GM12874 (cell line): Measurements from ENCODE around the gene AKT1S1.

ENCODE experiments used
- TF ChIP-seq, protein P1 (sequence below): IDR thresholded peaks from 2 replicates; pipeline ENCODE4 v1.5.1; 2011; ENCODE audit warnings: low read depth, mild to moderate bottlenecking, control low read depth, low read length, moderate library complexity; ENCODE audit not compliant: insufficient read depth

The AKT1S1 gene

DNA sequence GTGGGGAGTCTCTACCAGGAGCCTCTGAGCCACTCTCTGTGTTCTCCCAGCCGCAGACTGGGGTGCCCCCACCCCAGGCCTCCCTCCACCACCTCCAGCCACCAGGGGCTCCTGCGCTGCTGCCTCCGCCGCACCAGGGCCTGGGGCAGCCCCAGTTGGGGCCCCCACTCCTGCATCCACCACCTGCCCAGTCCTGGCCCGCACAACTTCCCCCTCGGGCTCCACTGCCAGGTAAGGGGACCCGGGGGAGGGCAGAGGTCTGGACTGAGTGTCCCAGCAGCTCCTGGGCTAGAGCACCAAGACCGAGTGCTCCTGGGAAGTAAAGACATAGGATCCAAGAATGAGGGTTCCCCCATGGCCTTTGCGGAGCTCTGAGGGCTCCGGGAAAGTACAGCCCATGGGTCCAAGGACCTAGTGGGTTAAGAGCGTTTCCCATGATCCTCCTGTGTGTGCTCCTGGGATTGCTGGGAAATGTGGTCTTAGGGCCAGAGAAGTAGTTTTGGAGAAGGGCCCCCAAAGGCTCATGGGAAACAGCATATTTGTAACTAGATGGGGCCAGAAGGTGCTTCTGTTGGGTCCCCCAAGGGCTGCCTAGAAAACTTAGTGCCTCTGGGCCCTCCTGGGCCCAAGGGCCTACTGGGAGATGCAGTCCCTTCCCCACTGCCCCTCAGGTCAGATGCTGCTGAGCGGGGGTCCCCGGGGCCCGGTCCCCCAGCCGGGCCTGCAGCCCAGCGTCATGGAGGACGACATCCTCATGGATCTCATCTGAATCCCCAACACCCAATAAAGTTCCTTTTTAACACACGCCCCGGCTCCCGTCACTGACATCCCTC, 40.8 kb downstream of the AKT1S1 start:
- TF ChIP-seq, protein P1, sequence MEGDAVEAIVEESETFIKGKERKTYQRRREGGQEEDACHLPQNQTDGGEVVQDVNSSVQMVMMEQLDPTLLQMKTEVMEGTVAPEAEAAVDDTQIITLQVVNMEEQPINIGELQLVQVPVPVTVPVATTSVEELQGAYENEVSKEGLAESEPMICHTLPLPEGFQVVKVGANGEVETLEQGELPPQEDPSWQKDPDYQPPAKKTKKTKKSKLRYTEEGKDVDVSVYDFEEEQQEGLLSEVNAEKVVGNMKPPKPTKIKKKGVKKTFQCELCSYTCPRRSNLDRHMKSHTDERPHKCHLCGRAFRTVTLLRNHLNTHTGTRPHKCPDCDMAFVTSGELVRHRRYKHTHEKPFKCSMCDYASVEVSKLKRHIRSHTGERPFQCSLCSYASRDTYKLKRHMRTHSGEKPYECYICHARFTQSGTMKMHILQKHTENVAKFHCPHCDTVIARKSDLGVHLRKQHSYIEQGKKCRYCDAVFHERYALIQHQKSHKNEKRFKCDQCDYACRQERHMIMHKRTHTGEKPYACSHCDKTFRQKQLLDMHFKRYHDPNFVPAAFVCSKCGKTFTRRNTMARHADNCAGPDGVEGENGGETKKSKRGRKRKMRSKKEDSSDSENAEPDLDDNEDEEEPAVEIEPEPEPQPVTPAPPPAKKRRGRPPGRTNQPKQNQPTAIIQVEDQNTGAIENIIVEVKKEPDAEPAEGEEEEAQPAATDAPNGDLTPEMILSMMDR, result no peak

DNA sequence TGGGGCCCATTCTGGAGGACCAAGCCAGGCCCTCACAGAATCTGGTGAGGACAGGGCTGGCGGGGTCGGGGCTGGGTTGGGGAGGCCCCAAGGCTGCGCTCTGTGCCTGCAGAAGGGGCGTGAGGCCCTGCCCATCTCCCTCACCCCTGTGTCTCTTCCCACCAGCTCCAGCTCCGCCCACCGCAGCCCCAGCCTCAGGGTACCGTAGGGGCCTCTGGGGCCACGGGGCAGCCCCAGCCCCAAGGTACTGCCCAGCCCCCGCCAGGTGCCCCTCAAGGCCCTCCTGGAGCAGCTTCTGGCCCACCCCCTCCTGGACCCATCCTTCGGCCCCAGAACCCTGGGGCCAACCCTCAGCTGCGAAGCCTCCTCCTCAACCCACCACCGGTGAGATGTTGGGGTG, 41.6 kb downstream of the AKT1S1 start:
- TF ChIP-seq, protein P1, result no peak

DNA sequence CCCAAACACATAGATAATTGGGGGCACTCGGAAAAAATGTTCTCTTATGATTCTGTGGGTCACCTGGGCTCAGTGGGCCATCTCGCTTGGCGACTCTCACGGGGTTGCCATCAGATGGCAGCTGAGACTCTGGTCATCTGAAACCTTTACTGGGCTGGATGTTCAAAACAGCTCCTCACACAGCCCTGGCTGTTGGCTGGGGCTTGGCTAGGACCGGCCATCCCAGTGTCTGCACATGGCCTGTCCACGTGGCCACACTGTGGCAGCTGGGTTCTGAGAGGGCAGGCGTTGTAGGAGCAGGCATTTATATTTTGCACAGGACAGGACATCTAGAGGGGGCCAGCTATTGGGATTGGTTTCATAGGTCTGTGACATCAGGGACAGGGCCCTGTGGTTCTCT, 43.6 kb downstream of the AKT1S1 start:
- TF ChIP-seq, protein P1, result no peak

DNA sequence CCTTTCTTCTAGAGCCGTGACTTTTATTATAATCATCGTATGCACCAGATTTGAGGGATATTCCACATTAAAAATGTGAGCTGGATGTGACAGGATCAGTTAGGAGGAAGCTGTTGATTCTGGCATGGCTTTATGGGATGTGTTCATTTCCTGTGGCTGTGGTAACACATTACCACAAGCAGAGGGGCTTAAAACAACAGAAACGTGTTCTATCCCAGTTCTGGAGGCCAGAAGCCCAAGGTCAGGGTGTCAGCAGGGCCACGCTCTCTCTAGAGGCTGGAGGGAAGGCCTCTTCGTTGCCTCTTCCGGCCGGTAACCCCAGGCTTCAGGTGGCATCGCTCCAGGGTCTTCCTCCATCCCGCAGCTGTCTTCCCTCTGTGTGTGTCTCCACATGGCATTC, 44.6 kb downstream of the AKT1S1 start:
- TF ChIP-seq, protein P1, result no peak

DNA sequence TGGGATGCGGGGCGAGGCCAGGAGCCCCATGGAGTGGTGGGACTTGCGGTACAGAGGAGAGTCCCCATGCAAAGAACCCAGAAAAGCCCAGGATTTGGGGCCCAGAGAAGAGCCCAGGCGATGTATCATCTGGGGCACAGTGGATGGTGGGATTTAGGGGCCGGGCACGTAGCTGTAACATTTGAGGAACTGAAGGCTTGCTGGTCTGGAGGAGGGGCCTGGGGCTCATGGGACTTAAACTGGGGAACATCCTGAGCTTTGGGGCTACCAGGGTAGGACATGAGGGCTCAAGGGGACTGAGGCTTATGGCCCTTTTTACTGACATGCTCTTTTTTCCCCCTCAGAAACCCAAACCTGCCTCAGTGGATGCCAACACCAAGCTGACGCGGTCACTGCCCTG, 45.6 kb downstream of the AKT1S1 start:
- TF ChIP-seq, protein P1, result no peak

DNA sequence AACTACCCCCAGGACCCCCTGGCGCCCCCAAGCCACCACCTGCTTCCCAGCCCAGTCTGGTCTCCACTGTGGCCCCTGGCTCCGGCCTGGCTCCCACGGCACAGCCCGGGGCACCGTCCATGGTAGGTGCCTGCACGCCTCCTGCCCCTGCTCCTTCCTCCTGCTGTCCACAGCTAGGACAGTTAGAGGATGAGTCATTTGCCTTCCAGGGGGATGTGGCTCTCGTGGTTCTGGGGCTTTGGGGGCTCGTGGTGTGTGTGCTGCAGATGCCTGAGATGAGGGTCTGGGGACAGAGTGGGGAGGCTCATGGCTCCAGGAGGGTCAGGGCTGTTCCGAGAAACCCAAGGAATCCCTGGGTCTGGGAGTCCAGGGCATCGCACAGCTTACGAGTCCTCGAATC, 46.4 kb downstream of the AKT1S1 start:
- TF ChIP-seq, protein P1, result no peak

DNA sequence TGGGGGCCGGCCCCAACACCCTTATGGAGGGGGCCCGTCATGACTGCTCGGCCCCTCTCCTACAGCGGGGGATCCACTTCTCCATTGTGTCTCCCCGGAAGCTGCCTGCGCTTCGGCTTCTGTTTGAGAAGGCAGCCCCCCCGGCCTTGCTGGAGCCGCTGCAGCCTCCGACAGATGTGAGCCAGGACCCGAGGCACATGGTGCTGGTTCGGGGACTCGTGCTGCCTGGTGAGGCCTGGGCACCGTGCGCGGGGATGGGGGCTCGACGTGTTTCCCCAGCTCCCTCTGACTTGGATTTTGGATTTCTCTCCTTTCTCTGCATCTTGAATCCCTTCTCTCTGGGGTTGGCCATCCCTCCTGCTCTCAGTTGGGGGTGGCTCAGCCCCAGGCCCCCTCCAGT, 47.4 kb downstream of the AKT1S1 start:
- TF ChIP-seq, protein P1, result no peak

DNA sequence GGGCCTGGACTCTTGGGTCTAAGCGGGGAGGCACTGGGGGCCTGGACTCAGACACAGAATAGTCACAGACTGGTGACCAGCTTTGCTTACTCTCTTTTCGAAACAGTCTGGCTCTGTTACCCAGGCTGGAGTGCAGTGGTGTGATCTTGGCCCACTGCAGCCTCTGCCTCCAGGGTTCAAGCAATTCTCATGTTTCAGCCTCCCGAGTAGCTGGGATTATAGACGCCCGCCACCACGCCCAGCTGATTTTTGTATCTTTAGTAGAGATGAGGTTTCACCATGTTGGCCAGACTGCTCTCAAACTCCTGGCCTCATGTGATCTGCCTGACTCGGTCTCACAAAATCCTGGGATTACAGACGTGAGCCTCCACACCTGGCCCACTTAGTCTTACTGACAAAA, 48.0 kb downstream of the AKT1S1 start:
- TF ChIP-seq, protein P1, result no peak
